Endothelial cell of umbilical vein (primary cell): ENCODE data around the gene FTCDNL1. TPM values are rescaled to one million over a fixed set of nuclear protein-coding genes. Genes with fewer than 3 reads are reported as not detected.

Experiments used
- BruUV-seq: library from RNA; stranded (reverse); fragments of 400-500 nt; replicated peaks from 2 replicates; lab custom pipeline; 2021; lab: Mats Ljungman, UMichigan
- CTCF ChIA-PET: fragments of 300-600, 350-600 bp; sonication (Branson Sonifier 250); formaldehyde crosslinking; loops from one replicate; lab custom pipeline; 2021; ENCODE audit warnings: antibody characterized with exemption, inconsistent platforms; lab: Charles Lee
- POLR2A ChIA-PET: fragments of 300-600, 350-600 bp; sonication (Branson Sonifier 250); formaldehyde crosslinking; loops from one replicate; lab custom pipeline; 2021; ENCODE audit warnings: antibody characterized with exemption, inconsistent platforms; lab: Charles Lee
- DNase-seq: peaks from one replicate; pipeline ENCODE4 v3.0.0-alpha.2; 2011; ENCODE audit warnings: low read depth, low spot score
- FAIRE-seq: peaks from 2 replicates; lab custom pipeline; 2011; peaks lifted over from hg19 to GRCh38; lab: Jason Lieb, UNC
- H2AFZ ChIP-seq: 2 replicates; pipeline ENCODE4 v1.6.0; 2012; ENCODE audit warnings: low read depth, low read length, control low read depth, inconsistent platforms
- H3K27ac ChIP-seq: 2 replicates; pipeline ENCODE4 v1.5.1; 2011; ENCODE audit warnings: low read depth, mild to moderate bottlenecking, control low read depth, low read length, moderate library complexity; ENCODE audit not compliant: insufficient read depth
- H3K27me3 ChIP-seq, 2 experiments: 2 replicates each; pipeline versions ENCODE4 v1.6.0 to v1.6.1; 2011; ENCODE audit warnings: low read length in 2 of 2, mixed read lengths in 1 of 2; ENCODE audit not compliant: control insufficient read depth in 2 of 2, insufficient read depth in 2 of 2
- H3K36me3 ChIP-seq, 2 experiments: 2 replicates in 1 of 2; 3 replicates in 1 of 2; pipeline ENCODE4 v1.5.1; 2011; ENCODE audit warnings: low read length in 2 of 2, mild to moderate bottlenecking in 1 of 2, moderate library complexity in 1 of 2; ENCODE audit not compliant: control insufficient read depth in 2 of 2, insufficient read depth in 2 of 2; ENCODE audit errors: extremely low read depth in 1 of 2
- H3K4me1 ChIP-seq: 3 replicates; pipeline ENCODE4 v1.5.1; 2011; ENCODE audit warnings: mild to moderate bottlenecking, low read length; ENCODE audit not compliant: control insufficient read depth, insufficient read depth; ENCODE audit errors: extremely low read depth
- H3K4me2 ChIP-seq: 2 replicates; pipeline ENCODE4 v1.6.1; 2011; ENCODE audit warnings: low read length, control low read depth, mixed read lengths; ENCODE audit not compliant: insufficient read depth
- H3K4me3 ChIP-seq, 3 experiments: fragments of 200-600 bp in 1 of 3; sonication (generic), shearing (Covaris generic) in 1 of 3; replicated peaks in 1 of 3; 2 replicates each; pipeline ENCODE4 v1.5.1; 2011 to 2016; ENCODE audit warnings: control low read depth in 3 of 3, low read length in 3 of 3, mild to moderate bottlenecking in 2 of 3, inconsistent platforms in 1 of 3, low read depth in 1 of 3, moderate library complexity in 1 of 3; ENCODE audit not compliant: insufficient read depth in 1 of 3
- H3K79me2 ChIP-seq: 2 replicates; pipeline ENCODE4 v1.6.0; 2012; ENCODE audit warnings: low read length, inconsistent platforms; ENCODE audit not compliant: control insufficient read depth, insufficient read depth
- H3K9ac ChIP-seq: replicated peaks from 2 replicates; pipeline ENCODE3; 2011; ENCODE audit warnings: low read length, control low read depth; ENCODE audit not compliant: insufficient read depth; ENCODE audit errors: extremely low read depth
- H3K9me1 ChIP-seq: replicated peaks from 3 replicates; pipeline ENCODE4 v1.6.0; 2011; ENCODE audit warnings: mild to moderate bottlenecking, low read length; ENCODE audit not compliant: control insufficient read depth, insufficient read depth; ENCODE audit errors: extremely low read depth
- H3K9me3 ChIP-seq: replicated peaks from 2 replicates; pipeline ENCODE4 v1.5.1; 2012; ENCODE audit warnings: low read length, inconsistent platforms; ENCODE audit not compliant: control insufficient read depth, insufficient read depth
- H4K20me1 ChIP-seq: replicated peaks from 2 replicates; pipeline ENCODE3; 2011; ENCODE audit warnings: mild to moderate bottlenecking, low read length; ENCODE audit not compliant: control insufficient read depth, insufficient read depth; ENCODE audit errors: extremely low read depth
- EZH2 ChIP-seq: IDR thresholded peaks from 2 replicates; pipeline ENCODE4 v1.6.1; 2012; ENCODE audit warnings: borderline replicate concordance, low read depth, mild to moderate bottlenecking, moderate library complexity, low read length, inconsistent platforms; ENCODE audit not compliant: severe bottlenecking
- FOS ChIP-seq: IDR thresholded peaks from 2 replicates; pipeline ENCODE4 v1.6.1; 2011; ENCODE audit warnings: mild to moderate bottlenecking, low read length, moderate library complexity, borderline replicate concordance; ENCODE audit not compliant: insufficient read depth
- GATA2 ChIP-seq: IDR thresholded peaks from 2 replicates; pipeline ENCODE4 v1.7.0; 2011; ENCODE audit warnings: low read depth, mild to moderate bottlenecking, moderate library complexity, mixed read lengths, low read length; ENCODE audit not compliant: insufficient read length, insufficient read depth
- JUN ChIP-seq: IDR thresholded peaks from 2 replicates; pipeline ENCODE4 v1.6.1; 2011; ENCODE audit warnings: borderline replicate concordance, low read depth; ENCODE audit not compliant: insufficient read length, insufficient read depth
- MYC ChIP-seq: IDR thresholded peaks from one replicate; pipeline ENCODE4 v1.6.1; 2011; ENCODE audit warnings: mild to moderate bottlenecking, low read depth, low read length
- dilution Hi-C: fragments of 300-500 bp; cut with MboI; formaldehyde crosslinking; loops from one replicate; pipeline ENCODE4 v1.15.0; 2019; ENCODE audit warnings: low sequenced_read_pairs; ENCODE audit not compliant: extremely low pct_ligation_motif_present
- intact Hi-C: fragments of 100-400 bp; cut with micrococcal nuclease; formaldehyde crosslinking; loops from one replicate; pipeline ENCODE4 v1.10.0; 2022
- polyA plus RNA-seq, 4 experiments: library from polyadenylated mRNA; depleted of rRNA in 3 of 4; stranded (reverse) in 3 of 4; unstranded in 1 of 4; fragments of >200 nt; gene quantifications; 2 replicates each; pipeline versions ENCODE4 v1.2.1 to v1.2.3, GENCODE V29; 2011 to 2012; ENCODE audit warnings: missing spikeins in 1 of 4
- total RNA-seq: library from RNA; stranded (reverse); gene quantifications from 2 replicates; pipeline ENCODE4 v1.2.3, GENCODE V29; 2021

FTCDNL1 gene
- total and polyA plus RNA-seq, 2 donors (not counting 3 experiments of a cell fraction or from before 2014, with no cell fraction given) = 0.19 to 0.27 TPM

DNA sequence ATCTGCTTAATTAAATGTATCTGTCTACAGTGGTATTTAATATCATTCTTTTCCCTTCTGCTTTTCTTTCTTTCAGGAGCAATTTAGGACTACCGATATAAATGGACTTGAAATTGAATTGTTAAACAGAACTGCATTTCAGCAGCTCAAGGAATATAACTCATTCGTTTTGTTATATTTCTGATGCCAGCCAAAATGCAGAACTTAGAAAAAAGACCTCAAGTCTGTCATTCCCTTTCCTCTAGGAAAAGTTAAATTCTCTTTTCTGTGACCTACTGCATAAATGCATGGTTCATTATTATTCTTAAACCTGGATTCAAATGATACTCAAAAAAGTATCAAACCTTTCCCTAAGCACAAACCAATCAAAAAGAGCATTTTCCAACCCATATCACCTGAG, 21.4 kb downstream of the FTCDNL1 start:
- no peak for DNase-seq
- H4K20me1 ChIP-seq = no peaks in the 10 kb centered on the region
- no peaks in the 10 kb centered on the region for H3K36me3 ChIP-seq
- H3K79me2 ChIP-seq = no peaks in the 10 kb centered on the region
- POLR2A ChIA-PET = no interaction called here
- H2AFZ ChIP-seq = no peak overlapping the region
- H3K27me3 ChIP-seq = no peaks in the 10 kb centered on the region
- BruUV-seq = no TSS peak
- no peaks in the 10 kb centered on the region for H3K4me1 ChIP-seq
- H3K27ac ChIP-seq = no peak overlapping the region
- H3K4me3 ChIP-seq = no peak overlapping the region
- FAIRE-seq = no peak
- intact Hi-C loops (no loop called here), dilution Hi-C loops (no loop called here)
- no peak overlapping the region for H3K9ac ChIP-seq
- H3K4me2 ChIP-seq = no peak overlapping the region
- H3K9me1 ChIP-seq = no peaks in the 10 kb centered on the region
- TF ChIP-seq GATA2 (no peak), EZH2 (no peak), FOS (no peak), MYC (no peak)
- no peaks in the 10 kb centered on the region for H3K9me3 ChIP-seq
- CTCF ChIA-PET = no interaction called here

DNA sequence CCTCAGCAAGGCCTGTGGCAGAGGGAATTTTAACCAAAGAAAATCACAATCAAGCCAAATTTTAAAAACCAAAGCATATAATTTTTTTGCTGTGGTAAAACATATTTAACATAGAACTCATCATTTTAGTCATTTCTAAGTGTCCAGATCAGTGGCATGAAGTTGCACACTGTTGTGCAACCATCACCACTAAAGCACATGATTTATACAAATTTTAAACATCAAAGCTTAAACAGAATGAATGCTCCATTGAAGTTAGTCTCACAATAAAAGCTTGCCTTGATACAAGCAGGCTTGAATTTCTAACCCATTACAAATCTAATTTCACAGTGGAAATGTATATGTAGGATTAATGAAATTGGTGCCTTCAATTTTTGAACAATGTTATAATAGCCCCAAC, 31.2 kb downstream of the FTCDNL1 start:
- dilution Hi-C loops = no loop called here
- H3K4me3 ChIP-seq = no peak overlapping the region
- CTCF ChIA-PET = interaction anchor here (1.3 kb wide), 1 partner anchor 26 kb away, joined by 3 read pairs; no protein-coding TSS in a partner anchor
- TF ChIP-seq JUN = no peak
- TF ChIP-seq FOS = no peak
- H2AFZ ChIP-seq = no peak overlapping the region
- H3K79me2 ChIP-seq = no peaks in the 10 kb centered on the region
- H3K27me3 ChIP-seq = no peaks in the 10 kb centered on the region
- BruUV-seq = no TSS peak
- intact Hi-C loops = no loop called here
- DNase-seq (no peak), FAIRE-seq (no peak)
- no peaks in the 10 kb centered on the region for H3K4me1 ChIP-seq
- no peak overlapping the region for H3K4me2 ChIP-seq
- no peaks in the 10 kb centered on the region for H3K9me3 ChIP-seq
- no peaks in the 10 kb centered on the region for H3K36me3 ChIP-seq
- POLR2A ChIA-PET = no interaction called here
- no peaks in the 10 kb centered on the region for H4K20me1 ChIP-seq
- no peaks in the 10 kb centered on the region for H3K9me1 ChIP-seq
- no peak overlapping the region for H3K9ac ChIP-seq
- H3K27ac ChIP-seq = no peak overlapping the region
